ENCODE measurements around the gene IKZF2.

IKZF2 gene

DNA sequence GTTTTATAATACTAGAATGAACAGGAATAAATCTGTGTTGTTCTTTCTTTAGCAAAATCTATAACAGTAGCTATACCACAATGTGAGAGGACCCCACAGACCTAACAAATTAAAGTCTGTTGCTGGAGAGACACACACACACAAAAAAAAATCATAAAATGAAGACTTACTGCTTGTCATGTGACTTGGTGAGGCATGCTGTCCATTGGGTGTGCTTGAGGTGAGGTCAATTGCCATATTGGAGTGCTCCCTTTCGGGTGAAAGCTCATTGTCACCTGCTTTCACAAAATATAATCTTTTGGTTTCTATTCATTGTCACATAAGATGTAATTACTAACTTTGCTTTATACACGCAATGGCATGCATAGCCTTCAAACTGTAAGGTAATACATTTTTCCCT, 3.9 kb downstream of the IKZF2 start:
- DNase-seq (ENCODE audit: low read depth): no peak
- peak overlapping the region; percentile 2 for H3K4me3 ChIP-seq (ENCODE audit: low read depth, low read length)
- TF ChIP-seq, protein P1, sequence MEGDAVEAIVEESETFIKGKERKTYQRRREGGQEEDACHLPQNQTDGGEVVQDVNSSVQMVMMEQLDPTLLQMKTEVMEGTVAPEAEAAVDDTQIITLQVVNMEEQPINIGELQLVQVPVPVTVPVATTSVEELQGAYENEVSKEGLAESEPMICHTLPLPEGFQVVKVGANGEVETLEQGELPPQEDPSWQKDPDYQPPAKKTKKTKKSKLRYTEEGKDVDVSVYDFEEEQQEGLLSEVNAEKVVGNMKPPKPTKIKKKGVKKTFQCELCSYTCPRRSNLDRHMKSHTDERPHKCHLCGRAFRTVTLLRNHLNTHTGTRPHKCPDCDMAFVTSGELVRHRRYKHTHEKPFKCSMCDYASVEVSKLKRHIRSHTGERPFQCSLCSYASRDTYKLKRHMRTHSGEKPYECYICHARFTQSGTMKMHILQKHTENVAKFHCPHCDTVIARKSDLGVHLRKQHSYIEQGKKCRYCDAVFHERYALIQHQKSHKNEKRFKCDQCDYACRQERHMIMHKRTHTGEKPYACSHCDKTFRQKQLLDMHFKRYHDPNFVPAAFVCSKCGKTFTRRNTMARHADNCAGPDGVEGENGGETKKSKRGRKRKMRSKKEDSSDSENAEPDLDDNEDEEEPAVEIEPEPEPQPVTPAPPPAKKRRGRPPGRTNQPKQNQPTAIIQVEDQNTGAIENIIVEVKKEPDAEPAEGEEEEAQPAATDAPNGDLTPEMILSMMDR (IDR thresholded peaks at IDR 0.05; ENCODE audit: low read depth, low read length): no peak
- no peak for TF ChIP-seq MYC (IDR thresholded peaks at IDR 0.05; ENCODE audit: low read depth, low read length)
- no peak for TF ChIP-seq POLR2A (IDR thresholded peaks at IDR 0.05; ENCODE audit: extremely low read depth, insufficient read length)
- TF ChIP-seq, protein P2, sequence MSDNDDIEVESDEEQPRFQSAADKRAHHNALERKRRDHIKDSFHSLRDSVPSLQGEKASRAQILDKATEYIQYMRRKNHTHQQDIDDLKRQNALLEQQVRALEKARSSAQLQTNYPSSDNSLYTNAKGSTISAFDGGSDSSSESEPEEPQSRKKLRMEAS (IDR thresholded peaks at IDR 0.05; ENCODE audit: low read depth, low read length): no peak

DNA sequence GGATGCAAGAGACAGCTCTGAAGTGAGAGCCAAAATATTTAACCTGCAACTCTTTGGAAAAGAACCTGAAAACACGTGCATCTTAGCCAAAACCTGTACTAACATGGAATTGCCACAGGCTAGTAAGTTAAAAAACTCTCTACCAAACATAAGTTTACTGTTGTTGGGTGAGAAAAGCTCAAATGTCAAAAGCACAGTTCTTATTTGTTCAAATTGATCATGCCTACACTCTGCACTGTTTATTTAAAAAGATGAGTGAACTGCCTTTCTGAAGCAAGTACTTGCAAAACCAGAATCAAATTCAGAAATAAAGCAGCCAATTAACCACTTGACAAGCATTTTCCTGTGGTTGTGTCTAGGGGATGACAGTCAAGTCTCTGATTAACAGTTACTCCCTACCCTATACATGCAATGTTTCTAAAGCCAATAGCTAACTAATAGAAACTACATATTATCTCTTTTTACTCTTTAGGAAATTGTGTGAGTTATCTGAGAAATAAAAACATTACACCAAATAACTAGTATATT, 5.6 kb downstream of the IKZF2 start:
- no peak overlapping the region for H3K4me3 ChIP-seq (ENCODE audit: low read depth, low read length)
- TF ChIP-seq, protein P2 (IDR thresholded peaks at IDR 0.05; ENCODE audit: low read depth, low read length): no peak
- no peak for TF ChIP-seq MYC (IDR thresholded peaks at IDR 0.05; ENCODE audit: low read depth, low read length)
- TF ChIP-seq, protein P1 (IDR thresholded peaks at IDR 0.05; ENCODE audit: low read depth, low read length): no peak
- TF ChIP-seq POLR2A (IDR thresholded peaks at IDR 0.05; ENCODE audit: extremely low read depth, insufficient read length): no peak

DNA sequence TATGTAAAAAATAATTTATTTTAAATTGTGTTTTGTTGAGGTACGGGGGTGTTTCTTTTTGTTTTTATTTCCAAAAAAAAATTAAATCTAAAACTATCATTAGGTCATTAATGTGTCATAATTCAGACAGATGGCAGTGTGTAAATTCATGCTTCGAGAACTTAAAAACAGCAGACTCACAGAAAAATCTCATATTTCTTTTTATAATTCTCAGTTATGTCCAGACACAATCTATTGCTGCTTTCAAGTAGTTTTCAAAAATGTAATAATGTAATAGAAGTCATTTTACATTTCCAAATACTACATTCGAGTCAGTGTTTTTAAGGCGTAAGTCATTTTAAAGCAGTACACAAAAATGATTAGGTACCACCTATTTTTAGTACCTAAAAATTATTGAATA, 14.3 kb downstream of the IKZF2 start:
- TF ChIP-seq, protein P2 (IDR thresholded peaks at IDR 0.05; ENCODE audit: low read depth, low read length): no peak
- no peak for TF ChIP-seq POLR2A (IDR thresholded peaks at IDR 0.05; ENCODE audit: extremely low read depth, insufficient read length)
- TF ChIP-seq, protein P1 (IDR thresholded peaks at IDR 0.05; ENCODE audit: low read depth, low read length): no peak
- TF ChIP-seq MYC (IDR thresholded peaks at IDR 0.05; ENCODE audit: low read depth, low read length): no peak
- DNase-seq (ENCODE audit: low read depth): no peak
- H3K4me3 ChIP-seq (ENCODE audit: low read depth, low read length): no peak overlapping the region

More for the DNA sequence above, 5.6 kb downstream of the IKZF2 start:
- DNase-seq (ENCODE audit: low read depth): no peak

DNA sequence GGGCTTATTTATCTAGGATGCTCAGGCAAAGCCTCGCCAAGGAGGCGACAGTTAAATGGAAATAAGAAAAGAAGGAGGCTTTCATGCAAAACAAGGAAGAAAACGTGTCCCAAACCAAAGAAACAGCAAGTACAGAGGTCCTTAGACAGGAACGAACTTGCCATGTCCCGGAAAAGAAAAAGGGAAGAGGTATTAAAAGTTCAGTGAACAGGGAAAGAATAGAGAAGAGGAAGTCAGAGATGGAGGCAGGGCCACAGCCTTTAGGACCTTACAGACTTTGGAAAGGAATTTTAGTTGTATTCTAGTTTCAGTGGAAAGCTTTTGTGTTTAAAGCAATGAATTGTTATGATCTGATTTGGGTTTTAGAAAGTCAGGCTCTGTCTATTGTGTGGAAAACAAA, 22.1 kb downstream of the IKZF2 start:
- no peak overlapping the region for H3K4me3 ChIP-seq (ENCODE audit: low read depth, low read length)
- TF ChIP-seq, protein P2 (IDR thresholded peaks at IDR 0.05; ENCODE audit: low read depth, low read length): no peak
- TF ChIP-seq, protein P1 (IDR thresholded peaks at IDR 0.05; ENCODE audit: low read depth, low read length): no peak
- no peak for TF ChIP-seq POLR2A (IDR thresholded peaks at IDR 0.05; ENCODE audit: extremely low read depth, insufficient read length)
- no peak for TF ChIP-seq MYC (IDR thresholded peaks at IDR 0.05; ENCODE audit: low read depth, low read length)
- no peak for DNase-seq (ENCODE audit: low read depth)

DNA sequence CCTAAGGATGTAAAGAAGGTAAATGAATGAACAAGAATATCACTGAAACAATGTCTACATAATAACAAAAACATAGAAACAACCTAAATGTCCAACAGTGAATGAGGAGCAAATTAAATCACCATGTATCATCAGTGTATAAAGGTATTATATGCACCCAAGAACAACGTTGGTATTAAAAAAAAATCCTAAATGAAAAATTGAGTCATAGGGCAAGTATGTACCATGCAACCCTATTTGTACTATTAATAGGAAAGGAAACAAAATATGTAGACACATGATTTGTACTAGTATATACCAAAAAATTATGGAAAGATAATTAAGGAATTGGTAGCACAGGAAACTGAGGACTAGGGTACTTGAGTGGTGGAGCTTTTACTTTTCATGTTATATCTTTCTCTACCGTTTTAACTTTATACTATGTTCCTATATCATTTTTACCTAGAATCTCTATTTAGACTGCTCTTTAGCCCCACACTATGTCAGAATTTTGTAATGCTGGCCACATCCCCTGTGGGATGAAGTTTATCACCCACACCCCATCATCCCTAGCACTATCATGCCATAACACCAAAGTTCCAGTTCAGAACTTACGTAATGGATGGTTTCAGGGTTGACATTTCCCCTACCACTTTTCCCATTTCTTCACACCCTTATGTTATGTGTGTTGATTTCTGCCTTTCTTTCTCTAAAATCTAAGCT, 25.6 kb downstream of the IKZF2 start:
- DNase-seq (ENCODE audit: low read depth): peak; percentile 57
- no peak overlapping the region for H3K4me3 ChIP-seq (ENCODE audit: low read depth, low read length)
- TF ChIP-seq, protein P1 (IDR thresholded peaks at IDR 0.05; ENCODE audit: low read depth, low read length): no peak
- TF ChIP-seq, protein P2 (IDR thresholded peaks at IDR 0.05; ENCODE audit: low read depth, low read length): no peak
- TF ChIP-seq POLR2A (IDR thresholded peaks at IDR 0.05; ENCODE audit: extremely low read depth, insufficient read length): no peak
- no peak for TF ChIP-seq MYC (IDR thresholded peaks at IDR 0.05; ENCODE audit: low read depth, low read length)
